Prostate gland (tissue), 2 donors: ENCODE data around the gene KLHDC9. TPM values are rescaled to one million over a fixed set of nuclear protein-coding genes. Genes with fewer than 3 reads are reported as not detected.

ENCODE experiments used
- DNase-seq: peaks from one replicate; pipeline ENCODE4 v3.0.0-alpha.2; 2019; ENCODE audit warnings: low spot score
- H3K27ac ChIP-seq, 2 donors: fragments of 200-600 bp; sonication (generic); 2 replicates each; pipeline ENCODE4 v1.5.1; 2017 to 2019
- H3K27me3 ChIP-seq: fragments of 200-600 bp; sonication (generic); replicated peaks from 2 replicates; pipeline ENCODE4 v1.5.1; 2019; ENCODE audit not compliant: insufficient read depth
- H3K36me3 ChIP-seq, 2 donors: fragments of 200-600 bp; sonication (generic); 1 replicate in 1 of 2; 2 replicates in 1 of 2; pipeline versions ENCODE4 v1.5.1 to v1.8.1; 2017 to 2019
- H3K4me1 ChIP-seq: fragments of 200-600 bp; sonication (generic); replicated peaks from 2 replicates; pipeline ENCODE4 v1.5.1; 2019
- H3K4me3 ChIP-seq, 2 donors: fragments of 200-600 bp; sonication (generic); 2 replicates each; pipeline ENCODE4 v1.5.1; 2017 to 2019
- H3K9me3 ChIP-seq: fragments of 200-600 bp; sonication (generic); 2 replicates; pipeline ENCODE4 v1.5.1; 2017
- CTCF ChIP-seq, 4 experiments: fragments of 200-600 bp in 2 of 4; fragments of 450-650 bp in 2 of 4; sonication (generic) in 2 of 4; IDR thresholded peaks; 1 replicate in 3 of 4; 2 replicates in 1 of 4; pipeline ENCODE4 v1.5.1; 2016 to 2019; ENCODE audit warnings: antibody characterized with exemption in 4 of 4, mild to moderate bottlenecking in 2 of 4, moderate library complexity in 2 of 4
- POLR2A ChIP-seq: fragments of 450-650 bp; IDR thresholded peaks from one replicate; pipeline ENCODE4 v1.6.1; 2016; ENCODE audit warnings: antibody characterized with exemption, mild to moderate bottlenecking
- POLR2AphosphoS5 ChIP-seq: sonication (generic); formaldehyde crosslinking; IDR thresholded peaks from one replicate; pipeline ENCODE4 v1.6.1; 2017; ENCODE audit warnings: antibody characterized with exemption
- WGBS: methylation state at CpG from one replicate; pipeline ENCODE4 v1.1.5; 2018; 5-methylcytosine and 5-hydroxymethylcytosine counted together
- intact Hi-C: fragments of 100-400 bp; cut with DNase I; formaldehyde crosslinking; loops from one replicate; pipeline ENCODE4 v1.14.2; 2022
- total RNA-seq, 2 donors: library from RNA; depleted of rRNA; stranded (reverse); fragments of >200 nt; gene quantifications; one replicate each; pipeline ENCODE4 v1.1.0, GENCODE V29; 2016

The KLHDC9 gene
- 10 to 100 TPM; 24.8 to 33.3 TPM for total RNA-seq

- no peaks in the 10 kb centered on the region for H3K4me1 ChIP-seq
- peak within 1 kb of the TSS; percentile 71 to 76 for H3K4me3 ChIP-seq
- H3K36me3 ChIP-seq, result no peaks in the 10 kb centered on the region
- H3K9me3 ChIP-seq, result no peaks in the 10 kb centered on the region
- 4% methylated on average over 58 of the region's 71 CpGs for WGBS
- DNase-seq, result peak; percentile 84
- TF ChIP-seq CTCF (IDR thresholded peaks at IDR 0.05) (peak in 2 of 4 experiments; percentile 46 to 51), POLR2AphosphoS5 (peak; percentile 79), POLR2A (peak; percentile 31)
- H3K27ac ChIP-seq, result peak within 1 kb of the TSS; percentile 57 to 67
- H3K27me3 ChIP-seq, result no peaks in the 10 kb centered on the region
- intact Hi-C loops, result loop anchor here (5.0 kb wide), 2 partner anchors 51 to 101 kb away; partner anchors contain the start of gene USF1
Observed at GRCh38 chr1:161098210-161099068, at the start of gene KLHDC9. KLHDC9 (plus strand) TSS chr1:161098361; CDS start chr1:161098536, 175 bp downstream.

- H3K4me1 ChIP-seq, result peaks cover 3% of the 10 kb centered on the region
- H3K36me3 ChIP-seq, result no peaks in the 10 kb centered on the region
- no peaks in the 10 kb centered on the region for H3K27me3 ChIP-seq
- H3K9me3 ChIP-seq, result no peaks in the 10 kb centered on the region
- no peak for DNase-seq
- H3K4me3 ChIP-seq, result no peak overlapping the region
- TF ChIP-seq CTCF (IDR thresholded peaks at IDR 0.05) (no peak), POLR2AphosphoS5 (no peak), POLR2A (no peak)
- WGBS, result 95% methylated on average over 5 of the region's 5 CpGs
- no peak overlapping the region for H3K27ac ChIP-seq
- intact Hi-C loops, result loop anchor here (5.0 kb wide), 1 partner anchor 48 kb away; the partner anchor contains the start of gene KLHDC9
Observed at GRCh38 chr1:161048949-161049722, 49.0 kb upstream of the KLHDC9 start.

- Histone ChIP-seq H3K27me3 (no peaks in the 10 kb centered on the region), H3K27ac (no peak overlapping the region), H3K36me3 (no peaks in the 10 kb centered on the region), H3K9me3 (no peaks in the 10 kb centered on the region), H3K4me1 (no peaks in the 10 kb centered on the region), H3K4me3 (no peak overlapping the region)
- TF ChIP-seq POLR2A, result no peak
- no peak for TF ChIP-seq CTCF (IDR thresholded peaks at IDR 0.05)
- TF ChIP-seq POLR2AphosphoS5, result no peak
- 95% methylated on average over 10 of the region's 10 CpGs for WGBS
- intact Hi-C loops, result no loop called here
- DNase-seq, result no peak
Observed at GRCh38 chr1:161051219-161051618, 46.9 kb upstream of the KLHDC9 start.

- no peak overlapping the region for H3K27ac ChIP-seq
- no peaks in the 10 kb centered on the region for H3K27me3 ChIP-seq
- 88% methylated on average over 3 of the region's 3 CpGs for WGBS
- no peaks in the 10 kb centered on the region for H3K4me1 ChIP-seq
- H3K36me3 ChIP-seq, result no peaks in the 10 kb centered on the region
- no peaks in the 10 kb centered on the region for H3K9me3 ChIP-seq
- intact Hi-C loops, result no loop called here
- H3K4me3 ChIP-seq, result no peak overlapping the region
- TF ChIP-seq POLR2A, result no peak
- TF ChIP-seq POLR2AphosphoS5, result no peak
- DNase-seq, result no peak
Observed at GRCh38 chr1:161052899-161053298, 45.3 kb upstream of the KLHDC9 start.

GRCh38 chr1:161054232-161054631, 43.9 kb upstream of the KLHDC9 start:
- Histone ChIP-seq H3K36me3 (no peaks in the 10 kb centered on the region), H3K9me3 (no peaks in the 10 kb centered on the region), H3K27me3 (no peaks in the 10 kb centered on the region), H3K4me1 (no peaks in the 10 kb centered on the region), H3K27ac (no peak overlapping the region), H3K4me3 (no peak overlapping the region)
- WGBS, result 82% methylated on average over 4 of the region's 4 CpGs
- intact Hi-C loops, result no loop called here
- no peak for DNase-seq
- TF ChIP-seq CTCF (IDR thresholded peaks at IDR 0.05) (no peak), POLR2AphosphoS5 (no peak), POLR2A (no peak)
